HCT116 (cell line): ENCODE results near the gene ACOXL. TPM values are rescaled to one million over a fixed set of nuclear protein-coding genes. Genes with fewer than 3 reads are reported as not detected.

Experiments used
- ATAC-seq: fragments of 200-7000 bp; cut with Tn5 transposase; 2 replicates; pipeline ENCODE4 v1.9.1; 2020; ENCODE audit warnings: mild to moderate bottlenecking, moderate library complexity
- BruUV-seq: library from RNA; stranded (reverse); fragments of 400-500 nt; replicated peaks from 2 replicates; lab custom pipeline; 2021; lab: Mats Ljungman, UMichigan
- CTCF ChIA-PET: fragments of 300-600 bp; sonication (Branson Sonifier 250); formaldehyde crosslinking; loops from one replicate; lab custom pipeline; 2021; ENCODE audit warnings: antibody characterized with exemption; lab: Charles Lee
- POLR2A ChIA-PET: fragments of 300-600, 350-600 bp; sonication (Branson Sonifier 250); formaldehyde crosslinking; loops from one replicate; lab custom pipeline; 2021; ENCODE audit warnings: antibody characterized with exemption; lab: Charles Lee
- RAD21 ChIA-PET, 2 experiments: fragments of 300-600 bp; sonication (Branson Sonifier 250); formaldehyde crosslinking; loops; one replicate each; lab custom pipeline; 2023; ENCODE audit warnings: low total read pairs in 2 of 2; ENCODE audit not compliant: uncharacterized antibody in 2 of 2, unreplicated experiment in 2 of 2, low non-redundant PET in 1 of 2; lab: Charles Lee
- DNase-seq: peaks from one replicate; pipeline ENCODE4 v3.0.0-alpha.2; 2010; ENCODE audit warnings: low read depth, low spot score
- H2AFZ ChIP-seq: fragments of 200-600 bp; shearing (Covaris generic), sonication (generic); 2 replicates; pipeline ENCODE4 v1.6.1; 2017; ENCODE audit warnings: low read depth, mixed run types, mixed read lengths, antibody characterized with exemption, low read length; ENCODE audit not compliant: poor library complexity, severe bottlenecking
- H3K27ac ChIP-seq: 2 replicates; pipeline ENCODE4 v1.5.1; 2012; ENCODE audit warnings: low read depth, low read length
- H3K27me3 ChIP-seq: fragments of 200-600 bp; sonication (generic); 2 replicates; pipeline ENCODE4 v1.6.1; 2016; ENCODE audit warnings: mixed run types, low read length, mixed read lengths; ENCODE audit not compliant: insufficient read depth
- H3K36me3 ChIP-seq, 2 experiments: fragments of 200-500 bp in 1 of 2; fragments of 200-600 bp in 1 of 2; sonication (Bioruptor generic) in 1 of 2; sonication (generic) in 1 of 2; 2 replicates each; pipeline versions ENCODE4 v1.5.1 to v1.6.1; 2014 to 2016; ENCODE audit warnings: low read length in 2 of 2, inconsistent platforms in 1 of 2, mixed read lengths in 1 of 2, mixed run types in 1 of 2; ENCODE audit not compliant: insufficient read depth in 2 of 2, control insufficient read depth in 1 of 2
- H3K4me1 ChIP-seq, 2 experiments: fragments of 200-600 bp in 1 of 2; sonication (generic) in 1 of 2; 2 replicates each; pipeline versions ENCODE4 v1.5.1 to v1.6.1; 2012 to 2017; ENCODE audit warnings: low read length in 2 of 2, inconsistent platforms in 1 of 2, mild to moderate bottlenecking in 1 of 2, mixed read lengths in 1 of 2, mixed run types in 1 of 2, moderate library complexity in 1 of 2; ENCODE audit not compliant: insufficient read depth in 2 of 2, control insufficient read depth in 1 of 2
- H3K4me2 ChIP-seq: fragments of 200-600 bp; sonication (generic); 2 replicates; pipeline ENCODE4 v1.6.1; 2017; ENCODE audit warnings: mixed run types, low read length, mixed read lengths
- H3K4me3 ChIP-seq, 2 experiments: fragments of 200-600 bp in 1 of 2; sonication (generic) in 1 of 2; replicated peaks in 1 of 2; 2 replicates each; pipeline ENCODE4 v1.5.1; 2011 to 2016; ENCODE audit warnings: low read length in 2 of 2, control low read depth in 1 of 2, low read depth in 1 of 2, mild to moderate bottlenecking in 1 of 2, mixed read lengths in 1 of 2, mixed run types in 1 of 2
- H3K79me2 ChIP-seq: fragments of 200-600 bp; sonication (generic); 2 replicates; pipeline ENCODE4 v1.6.1; 2017; ENCODE audit warnings: mild to moderate bottlenecking, mixed run types, low read length, moderate library complexity, mixed read lengths; ENCODE audit not compliant: insufficient read depth
- H3K9ac ChIP-seq: fragments of 200-600 bp; sonication (generic); 2 replicates; pipeline ENCODE4 v1.6.1; 2016; ENCODE audit warnings: low read length, mixed read lengths
- H3K9me2 ChIP-seq: fragments of 200-600 bp; sonication (generic), shearing (Covaris generic); 2 replicates; pipeline ENCODE4 v1.6.1; 2017; ENCODE audit warnings: mixed run types, mild to moderate bottlenecking, moderate library complexity; ENCODE audit not compliant: insufficient read depth
- H3K9me3 ChIP-seq, 2 experiments: fragments of 200-500 bp in 1 of 2; fragments of 200-600 bp in 1 of 2; sonication (Bioruptor generic) in 1 of 2; sonication (generic) in 1 of 2; 2 replicates each; pipeline ENCODE4 v1.6.1; 2014 to 2017; ENCODE audit warnings: low read length in 2 of 2, mixed read lengths in 2 of 2, inconsistent platforms in 1 of 2, low read depth in 1 of 2, mild to moderate bottlenecking in 1 of 2, mixed run types in 1 of 2, moderate library complexity in 1 of 2; ENCODE audit not compliant: control insufficient read depth in 1 of 2, insufficient read depth in 1 of 2
- H4K20me1 ChIP-seq: fragments of 200-600 bp; sonication (generic), shearing (Covaris generic); 2 replicates; pipeline ENCODE4 v1.6.1; 2017; ENCODE audit warnings: mixed run types, mild to moderate bottlenecking, moderate library complexity; ENCODE audit not compliant: insufficient read depth
- CBX3 ChIP-seq: IDR thresholded peaks from 2 replicates; pipeline ENCODE4 v1.6.1; 2012; ENCODE audit warnings: low read depth
- EGR1 ChIP-seq: IDR thresholded peaks from 2 replicates; pipeline ENCODE4 v1.6.1; 2012; ENCODE audit warnings: low read depth
- ELF1 ChIP-seq: IDR thresholded peaks from 2 replicates; pipeline ENCODE4 v1.6.1; 2012; ENCODE audit warnings: low read depth, borderline replicate concordance
- EZH2 ChIP-seq: fragments of 200-600 bp; sonication (generic); IDR thresholded peaks from 2 replicates; pipeline ENCODE4 v1.6.1; 2017; ENCODE audit warnings: antibody characterized with exemption, mixed run types
- FOSL1 ChIP-seq: IDR thresholded peaks from 2 replicates; pipeline ENCODE4 v1.6.1; 2012; ENCODE audit warnings: low read depth
- POLR2A ChIP-seq: IDR thresholded peaks from 2 replicates; pipeline ENCODE4 v1.7.0; 2011; ENCODE audit warnings: borderline replicate concordance; ENCODE audit not compliant: insufficient read depth, insufficient read length; ENCODE audit errors: extremely low read depth
- SIN3A ChIP-seq: IDR thresholded peaks from 2 replicates; pipeline ENCODE4 v1.6.1; 2012; ENCODE audit warnings: low read depth
- TCF7L2 ChIP-seq: IDR thresholded peaks from 2 replicates; pipeline ENCODE4 v1.7.0; 2011; ENCODE audit warnings: borderline replicate concordance, inconsistent platforms; ENCODE audit not compliant: insufficient read depth, insufficient read length; ENCODE audit errors: extremely low read depth
- YY1 ChIP-seq: IDR thresholded peaks from 2 replicates; pipeline ENCODE4 v1.6.1; 2011; ENCODE audit warnings: low read length, low read depth, moderate library complexity, mild to moderate bottlenecking; ENCODE audit not compliant: insufficient replicate concordance; ENCODE audit errors: extremely low read depth
- intact Hi-C: fragments of 100-400 bp; cut with micrococcal nuclease; formaldehyde crosslinking; loops from 2 replicates; pipeline ENCODE4 v1.10.0; 2022
- total RNA-seq: library from RNA; stranded (reverse); gene quantifications from one replicate; pipeline ENCODE4 v1.2.1, GENCODE V29; 2021; ENCODE audit not compliant: unreplicated experiment
- TF ChIP-seq, protein P1 (sequence below), 3 experiments: fragments of 200-600 bp in 1 of 3; sonication (generic) in 1 of 3; IDR thresholded peaks in 2 of 3; conservative IDR thresholded peaks in 1 of 3; 2 replicates each; pipeline ENCODE4 v1.5.1; 2012 to 2017; ENCODE audit warnings: low read depth in 2 of 3, low read length in 2 of 3, antibody characterized with exemption in 1 of 3, borderline replicate concordance in 1 of 3, control low read depth in 1 of 3, mild to moderate bottlenecking in 1 of 3, mixed read lengths in 1 of 3, mixed run types in 1 of 3, moderate library complexity in 1 of 3; ENCODE audit not compliant: insufficient read depth in 1 of 3

ACOXL gene
- total RNA-seq, 1 experiment from 2014 or later = 5.5 TPM

DNA sequence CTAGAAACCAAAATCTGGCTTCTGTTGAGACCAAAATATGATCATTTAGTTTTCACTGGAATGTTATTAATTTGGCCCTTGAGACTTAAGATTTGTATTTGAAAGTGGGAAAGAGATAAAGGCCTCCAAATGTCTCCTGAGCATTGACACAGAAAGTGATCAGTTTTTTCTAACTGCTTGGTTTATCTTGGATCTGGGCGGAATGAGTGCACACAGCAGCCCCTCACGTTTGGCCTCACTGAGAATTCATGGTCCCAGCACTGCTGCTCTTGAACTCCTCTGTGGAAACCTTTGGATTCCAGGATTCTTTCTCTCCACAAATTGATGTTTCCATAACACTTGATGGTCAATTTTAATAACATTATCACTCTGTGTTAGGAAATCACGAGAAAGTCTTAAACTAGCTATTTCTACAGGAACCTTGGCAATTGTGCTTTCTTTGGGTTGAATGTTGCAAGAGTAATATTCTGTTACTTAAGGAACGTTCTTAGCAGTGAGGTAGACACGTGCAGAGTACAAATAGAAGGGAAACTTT is 208.1 kb downstream of the ACOXL start:
- DNase-seq (no peak), ATAC-seq (no peak)
- Histone ChIP-seq H3K36me3 (no peaks in the 10 kb centered on the region), H3K27me3 (no peaks in the 10 kb centered on the region), H4K20me1 (no peaks in the 10 kb centered on the region), H3K27ac (no peak overlapping the region), H3K9me2 (no peaks in the 10 kb centered on the region), H3K9me3 (no peaks in the 10 kb centered on the region), H3K79me2 (no peaks in the 10 kb centered on the region), H2AFZ (no peak overlapping the region), H3K9ac (no peak overlapping the region), H3K4me2 (no peak overlapping the region), H3K4me3 (no peak overlapping the region), H3K4me1 (no peaks in the 10 kb centered on the region)
- intact Hi-C loops = no loop called here
- BruUV-seq = no TSS peak
- ChIA-PET RAD21 (no interaction called here), POLR2A (no interaction called here), CTCF (no interaction called here)
- no peak for TF ChIP-seq SIN3A
- no peak for TF ChIP-seq ELF1
- TF ChIP-seq CBX3 = no peak
- TF ChIP-seq TCF7L2 = no peak
- TF ChIP-seq, protein P1, sequence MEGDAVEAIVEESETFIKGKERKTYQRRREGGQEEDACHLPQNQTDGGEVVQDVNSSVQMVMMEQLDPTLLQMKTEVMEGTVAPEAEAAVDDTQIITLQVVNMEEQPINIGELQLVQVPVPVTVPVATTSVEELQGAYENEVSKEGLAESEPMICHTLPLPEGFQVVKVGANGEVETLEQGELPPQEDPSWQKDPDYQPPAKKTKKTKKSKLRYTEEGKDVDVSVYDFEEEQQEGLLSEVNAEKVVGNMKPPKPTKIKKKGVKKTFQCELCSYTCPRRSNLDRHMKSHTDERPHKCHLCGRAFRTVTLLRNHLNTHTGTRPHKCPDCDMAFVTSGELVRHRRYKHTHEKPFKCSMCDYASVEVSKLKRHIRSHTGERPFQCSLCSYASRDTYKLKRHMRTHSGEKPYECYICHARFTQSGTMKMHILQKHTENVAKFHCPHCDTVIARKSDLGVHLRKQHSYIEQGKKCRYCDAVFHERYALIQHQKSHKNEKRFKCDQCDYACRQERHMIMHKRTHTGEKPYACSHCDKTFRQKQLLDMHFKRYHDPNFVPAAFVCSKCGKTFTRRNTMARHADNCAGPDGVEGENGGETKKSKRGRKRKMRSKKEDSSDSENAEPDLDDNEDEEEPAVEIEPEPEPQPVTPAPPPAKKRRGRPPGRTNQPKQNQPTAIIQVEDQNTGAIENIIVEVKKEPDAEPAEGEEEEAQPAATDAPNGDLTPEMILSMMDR (IDR thresholded peaks at IDR 0.05 in 2 of 3, conservative IDR thresholded peaks at IDR 0.05 in 1 of 3; ENCODE audit: borderline replicate concordance in 1 of 3, insufficient read depth in 1 of 3, low read depth in 2 of 3, low read length in 2 of 3) = no peak
- no peak for TF ChIP-seq YY1
- TF ChIP-seq EGR1 = no peak
- no peak for TF ChIP-seq FOSL1
- TF ChIP-seq EZH2 = no peak
- TF ChIP-seq POLR2A = no peak
